Tibial nerve (tissue), 4 donors: ENCODE measurements around the gene CACYBP.

Source experiments
- CTCF ChIP-seq, 5 experiments: fragments of 200-600 bp in 3 of 5; fragments of 450-650 bp in 2 of 5; sonication (generic) in 3 of 5; IDR thresholded peaks; one replicate each; pipeline ENCODE4 v1.5.1; 2016 to 2019; ENCODE audit warnings: antibody characterized with exemption in 5 of 5, mild to moderate bottlenecking in 3 of 5, moderate library complexity in 2 of 5
- EP300 ChIP-seq, 2 donors: sonication (generic); formaldehyde crosslinking; IDR thresholded peaks; one replicate each; pipeline ENCODE4 v1.6.1; 2017; ENCODE audit warnings: antibody characterized with exemption in 2 of 2, mild to moderate bottlenecking in 1 of 2

GRCh38 chr1:174964261-174964971, 35.3 kb upstream of the CACYBP start:
- TF ChIP-seq CTCF (IDR thresholded peaks at IDR 0.05) (no peak), EP300 (IDR thresholded peaks at IDR 0.05) (peak in 1 of 2 donors; percentile 27)
